Activated CD8-positive, alpha-beta memory T cell treated with anti-CD3 and anti-CD28 coated beads, Interleukin-2, amount 50 U/mL, for 24 hours (primary cell): Measurements from ENCODE around the gene CXCR1.
"Not testable (repeated sequence)": the region's sequence is repeated elsewhere in the genome, so short reads cannot be mapped to it uniquely, and the experiment has no call there.

ENCODE experiments used
- DNase-seq: peaks from one replicate; pipeline ENCODE4 v3.0.0-alpha.2; 2020; ENCODE audit errors: extremely low read depth

The CXCR1 gene

DNA sequence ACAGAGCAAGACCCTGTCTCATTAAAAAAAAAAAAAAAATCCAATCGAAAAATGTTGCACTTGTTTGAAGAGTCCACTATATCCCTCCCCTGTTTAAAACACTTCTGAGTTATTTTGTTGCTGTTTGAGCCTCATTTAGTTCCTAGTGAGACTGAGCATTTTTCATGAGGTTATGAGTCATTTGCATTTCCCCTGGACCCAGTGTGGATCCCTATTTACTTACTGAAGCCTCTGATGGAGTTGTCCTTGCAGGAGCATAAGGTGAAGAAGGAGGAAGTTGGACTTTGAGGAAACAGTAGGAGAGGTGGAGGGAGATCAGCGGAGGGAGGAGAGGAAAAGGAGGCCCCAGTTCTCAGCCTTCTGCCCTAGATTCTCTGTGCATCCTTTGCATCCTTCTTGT is 5.1 kb downstream of the CXCR1 start:
- DNase-seq, result no peak

DNA sequence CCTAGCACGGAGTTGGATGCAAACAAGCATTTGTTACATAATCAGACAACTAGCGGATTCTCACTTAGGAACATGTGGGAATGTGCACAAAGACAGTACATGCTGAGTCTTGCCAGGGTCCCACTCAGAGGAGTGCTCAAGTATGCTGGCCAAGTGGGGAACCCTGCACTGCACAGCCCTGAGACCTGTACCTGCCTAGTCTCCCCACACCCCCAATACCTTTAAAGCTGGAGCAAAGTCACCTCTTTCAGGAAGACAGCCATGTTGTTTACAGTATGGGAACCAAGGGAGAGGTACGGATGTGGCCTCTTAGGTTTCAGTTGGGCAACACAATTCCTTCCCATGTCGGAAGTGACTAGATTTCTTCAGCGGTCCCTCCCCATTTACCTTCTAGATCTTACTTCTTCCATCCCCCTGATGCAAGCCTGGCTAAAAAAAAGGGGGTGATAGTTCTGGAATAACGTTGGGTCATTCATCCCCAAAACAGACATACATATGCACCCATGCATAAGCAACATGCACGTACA is 10.7 kb downstream of the CXCR1 start:
- no peak for DNase-seq

DNA sequence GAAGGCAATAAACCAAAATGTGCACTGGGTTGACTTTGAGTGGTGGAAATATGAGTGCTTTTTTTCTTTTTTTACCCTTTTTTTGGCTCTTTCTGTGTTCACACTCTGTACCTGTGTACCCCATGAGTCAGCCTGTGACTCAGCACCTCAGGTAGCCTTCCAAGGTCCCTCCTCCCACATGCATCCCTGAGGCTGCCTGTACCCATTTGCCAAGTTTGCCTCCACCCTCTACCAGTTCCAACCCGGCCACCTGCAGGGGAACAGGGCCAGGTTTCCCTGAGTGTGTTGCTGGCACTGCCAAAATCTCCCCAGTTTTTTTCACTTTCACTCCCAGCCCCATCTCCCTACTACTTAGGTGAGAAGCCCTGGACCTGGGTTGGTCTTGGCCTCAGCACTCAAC is 14.0 kb downstream of the CXCR1 start:
- DNase-seq, result no peak

DNA sequence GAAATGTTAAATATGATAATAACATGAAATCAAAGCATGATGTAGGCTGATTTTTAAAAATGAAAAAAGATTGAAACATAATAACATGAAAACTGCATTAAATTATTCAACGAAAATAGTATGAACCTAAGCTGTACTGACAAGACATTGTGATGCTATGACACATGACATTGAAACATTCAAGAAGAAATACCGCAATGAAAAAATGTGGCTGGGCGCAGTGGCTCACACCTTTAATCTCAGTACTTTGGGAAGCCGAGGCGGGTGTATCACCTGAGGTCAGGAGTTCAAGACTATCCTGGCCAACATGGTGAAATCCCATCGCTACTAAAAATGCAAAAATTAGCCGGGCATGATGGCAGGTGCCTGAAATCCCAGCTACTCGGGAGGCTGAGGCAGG is 14.6 kb downstream of the CXCR1 start:
- DNase-seq, result no peak

DNA sequence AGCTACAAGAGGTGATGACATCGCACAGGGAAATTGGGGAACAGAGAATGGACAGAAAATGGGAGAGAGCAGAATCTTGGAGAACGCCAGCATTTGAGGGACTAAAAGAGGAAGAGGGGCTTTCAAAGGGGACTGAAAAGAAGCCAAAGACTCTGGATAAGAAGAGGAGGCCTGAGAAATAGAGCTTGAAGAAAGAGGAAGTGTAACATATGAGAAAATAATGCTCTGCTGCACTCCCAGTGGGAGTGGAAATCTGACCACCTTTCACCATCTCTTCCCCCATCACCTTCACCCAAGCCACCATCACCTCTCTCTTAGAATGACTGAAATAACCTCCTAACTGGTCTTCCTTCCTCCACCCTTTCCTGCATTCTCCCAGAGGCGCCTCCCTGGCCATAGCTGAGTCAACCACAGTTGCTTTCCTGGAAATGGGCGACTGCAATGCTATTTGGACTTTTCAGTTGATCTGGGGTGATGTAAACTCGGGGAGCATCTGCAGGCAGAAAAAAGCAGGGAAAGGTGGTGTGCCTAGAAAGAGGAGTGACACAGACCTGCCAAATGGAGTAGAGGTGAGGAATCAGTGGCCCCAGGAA is 16.8 kb downstream of the CXCR1 start:
- DNase-seq, result no peak

DNA sequence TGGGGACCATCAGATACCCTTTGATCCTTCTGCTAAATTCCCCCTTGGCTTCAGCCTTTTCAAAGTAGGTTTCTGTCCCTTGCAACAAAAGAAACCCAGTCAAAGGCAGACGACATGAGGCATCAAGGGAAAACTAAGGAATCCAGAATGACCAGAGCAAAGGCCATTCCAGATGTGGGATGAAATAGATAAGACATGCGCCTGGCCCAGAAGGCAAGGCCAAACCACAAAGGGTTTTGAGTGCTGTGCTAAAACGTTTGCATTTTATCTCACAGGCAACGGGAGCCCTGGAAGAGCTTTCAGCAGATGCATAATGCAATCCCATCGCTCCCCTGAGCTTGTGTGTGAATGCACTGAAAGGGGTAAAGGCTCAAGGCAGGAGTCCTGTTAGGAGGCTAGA is 17.7 kb downstream of the CXCR1 start:
- DNase-seq, result no peak

DNA sequence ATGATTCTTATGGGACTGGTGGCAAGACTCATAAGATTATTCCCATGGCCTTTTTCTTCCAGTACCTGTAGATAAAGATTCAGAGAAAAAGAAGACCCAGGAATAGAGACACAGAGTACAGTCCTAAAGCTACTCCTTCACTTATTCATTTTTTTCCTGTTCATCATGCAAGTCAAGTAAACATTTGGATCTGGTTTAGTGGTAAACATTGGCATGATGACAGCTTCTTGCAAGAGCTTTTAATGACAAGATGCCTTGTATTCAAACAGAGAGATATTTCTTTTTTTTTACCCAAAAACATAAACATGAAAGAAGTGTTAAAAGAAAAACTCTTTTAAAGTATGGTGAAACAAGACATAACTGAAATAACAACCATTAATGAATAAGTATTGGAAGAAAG is 20.7 kb downstream of the CXCR1 start:
- no peak for DNase-seq

DNA sequence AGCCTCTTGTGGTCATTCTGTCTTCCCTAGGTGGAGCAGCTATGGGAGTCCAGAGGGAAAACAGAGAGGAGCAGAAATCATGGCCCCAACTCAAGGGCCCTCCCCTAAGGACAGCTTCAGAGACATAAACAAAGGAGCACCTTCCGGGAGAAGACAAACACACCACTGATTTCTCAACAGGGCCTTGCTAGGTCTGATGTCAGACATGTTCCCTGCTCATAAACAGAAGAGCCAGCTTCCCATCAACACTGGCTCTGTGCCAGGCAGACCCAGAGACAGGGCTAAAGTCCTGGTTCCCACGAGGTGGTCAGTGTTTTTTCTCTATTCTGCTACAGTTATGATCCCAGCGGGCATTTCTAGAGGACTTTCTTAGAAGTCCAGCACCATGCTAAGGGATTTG is 21.6 kb downstream of the CXCR1 start:
- no peak for DNase-seq

DNA sequence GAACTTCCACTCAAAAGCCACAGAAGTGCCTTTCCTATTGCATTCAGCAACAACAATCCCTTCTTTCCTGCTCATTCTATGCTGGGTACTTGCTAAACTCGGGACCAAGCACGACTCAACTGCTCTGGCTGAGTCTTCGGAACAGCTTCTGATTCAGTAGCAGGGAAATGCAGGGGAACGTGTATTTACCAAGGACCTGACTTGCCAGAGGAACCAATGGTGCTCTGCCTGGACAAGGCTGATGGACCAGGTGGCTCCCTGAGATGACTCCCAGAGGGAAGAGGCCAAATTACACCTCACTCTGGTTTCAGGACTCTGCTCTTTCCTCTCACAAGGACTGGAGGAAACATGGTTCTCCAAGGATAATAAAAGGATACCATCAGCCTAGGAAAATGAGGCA is 28.7 kb downstream of the CXCR1 start:
- DNase-seq, result no peak

DNA sequence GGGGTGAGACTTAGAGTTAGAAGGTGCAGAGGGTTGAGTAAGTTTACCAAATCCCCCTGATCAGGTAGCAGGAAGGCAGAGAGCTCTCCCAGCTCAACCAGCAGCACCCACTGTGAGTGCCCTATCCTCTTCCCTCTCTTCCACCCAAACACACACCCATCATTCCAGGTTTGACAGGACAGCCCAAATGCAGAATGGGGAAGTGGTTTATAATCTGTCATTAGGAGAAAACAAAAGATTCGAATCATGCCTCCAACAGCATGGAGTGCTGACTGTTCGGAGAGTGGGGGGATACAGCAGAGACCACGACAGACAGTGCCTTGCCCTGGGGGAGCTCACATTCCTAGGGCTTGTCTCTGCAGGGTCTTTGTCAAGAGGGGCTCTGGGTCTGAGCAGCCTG is 29.2 kb downstream of the CXCR1 start:
- DNase-seq, result no peak

DNA sequence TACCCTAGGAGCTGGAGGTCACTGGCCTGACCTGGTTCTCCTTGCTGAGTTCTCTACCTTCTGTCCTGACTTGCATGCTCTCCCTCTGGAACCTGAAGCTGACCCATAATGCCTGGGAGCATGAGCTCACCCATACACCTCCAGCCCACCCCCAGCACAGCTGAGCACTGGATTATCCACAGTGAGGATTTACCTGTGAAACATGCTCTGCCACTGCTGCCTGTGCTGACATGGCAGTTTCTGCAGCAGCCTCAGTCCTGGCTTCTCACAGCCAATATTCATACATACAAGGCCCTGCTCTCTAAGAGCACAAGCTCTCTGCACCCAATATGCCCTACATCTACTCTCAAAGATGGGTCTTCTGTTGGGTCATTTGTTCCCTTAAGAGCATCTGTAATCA is 35.9 kb downstream of the CXCR1 start:
- no peak for DNase-seq

DNA sequence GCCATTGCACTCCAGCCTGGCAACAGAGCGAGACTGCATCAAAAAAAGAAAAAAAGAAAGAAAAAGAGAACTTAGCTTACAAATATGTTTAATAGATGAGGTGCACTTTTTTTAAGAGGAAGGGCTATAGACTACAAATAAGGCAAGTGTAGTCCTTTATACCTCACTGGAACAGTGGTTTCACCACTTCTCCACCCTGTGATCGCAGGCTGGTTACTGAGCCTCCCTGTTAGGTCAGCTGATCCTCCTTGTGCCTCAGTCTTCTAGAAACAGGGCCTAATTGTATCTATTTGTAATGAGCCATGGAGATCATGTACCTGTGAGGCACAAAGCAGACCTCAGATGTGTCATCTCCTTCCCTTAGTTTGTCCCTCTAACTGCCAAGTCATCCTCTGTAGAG is 36.4 kb downstream of the CXCR1 start:
- no peak for DNase-seq

DNA sequence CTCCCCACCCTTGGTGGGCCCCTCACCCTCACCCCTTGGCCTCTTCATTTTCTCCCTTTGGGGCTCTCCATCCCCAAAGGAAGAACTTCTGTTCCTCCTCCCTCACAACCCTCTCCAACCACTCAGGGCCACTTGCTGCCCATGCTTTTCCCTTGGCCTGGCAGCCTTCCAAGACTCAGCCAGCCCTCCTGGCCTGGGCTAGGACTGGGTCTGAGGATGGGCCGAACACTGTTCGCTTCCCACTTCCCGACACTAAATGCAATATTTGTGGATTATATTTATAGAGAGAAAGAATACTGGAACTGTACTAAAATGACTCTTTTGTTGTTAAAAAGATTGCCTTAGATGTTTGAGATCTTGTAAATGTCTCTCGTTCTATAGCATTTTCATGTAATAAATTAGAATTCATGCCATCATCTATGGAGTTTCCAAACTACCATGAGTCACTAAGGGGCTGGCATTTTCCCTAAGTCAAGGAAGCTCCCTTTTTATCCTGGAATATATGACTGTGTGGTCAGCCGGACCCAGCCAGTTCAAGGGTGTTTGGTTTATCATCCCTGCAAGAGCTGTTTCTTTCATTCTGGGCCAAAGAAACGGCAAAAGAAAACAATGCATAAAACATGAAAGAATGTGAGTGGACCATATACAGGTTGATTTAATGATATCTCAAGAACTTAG is 37.2 kb downstream of the CXCR1 start:
- DNase-seq, result no peak

DNA sequence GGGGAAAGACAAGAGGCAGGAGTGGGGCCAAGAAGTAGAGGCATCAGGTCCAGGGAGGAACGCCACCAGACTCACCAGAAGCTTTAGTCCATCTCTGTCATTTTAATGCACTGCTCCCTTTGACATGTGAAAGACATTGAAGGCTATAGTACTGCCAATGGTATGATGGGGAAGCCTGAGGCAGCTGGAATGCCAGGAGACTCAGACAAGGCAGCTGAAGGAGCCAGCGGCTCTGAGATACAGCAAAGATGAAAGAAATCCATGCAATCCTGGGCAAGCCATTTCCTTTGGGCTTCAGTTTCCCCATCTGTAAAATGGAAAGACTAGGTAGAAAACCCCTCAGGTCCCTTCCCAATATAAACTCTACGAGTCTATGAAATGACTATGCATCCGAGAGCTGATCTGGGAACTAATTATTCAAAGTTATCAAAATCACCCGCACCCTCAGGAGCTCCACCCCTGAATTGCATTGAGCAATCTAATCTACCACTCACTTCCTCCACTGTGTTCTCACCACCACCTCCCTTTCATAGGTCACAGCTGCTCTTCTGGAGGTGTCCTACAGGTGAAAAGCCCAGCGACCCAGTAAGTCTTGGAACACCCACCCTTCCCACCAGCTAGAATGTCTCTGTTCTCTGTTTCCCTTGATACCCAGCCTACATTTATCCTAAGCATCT is 37.8 kb downstream of the CXCR1 start:
- DNase-seq, result no peak

DNA sequence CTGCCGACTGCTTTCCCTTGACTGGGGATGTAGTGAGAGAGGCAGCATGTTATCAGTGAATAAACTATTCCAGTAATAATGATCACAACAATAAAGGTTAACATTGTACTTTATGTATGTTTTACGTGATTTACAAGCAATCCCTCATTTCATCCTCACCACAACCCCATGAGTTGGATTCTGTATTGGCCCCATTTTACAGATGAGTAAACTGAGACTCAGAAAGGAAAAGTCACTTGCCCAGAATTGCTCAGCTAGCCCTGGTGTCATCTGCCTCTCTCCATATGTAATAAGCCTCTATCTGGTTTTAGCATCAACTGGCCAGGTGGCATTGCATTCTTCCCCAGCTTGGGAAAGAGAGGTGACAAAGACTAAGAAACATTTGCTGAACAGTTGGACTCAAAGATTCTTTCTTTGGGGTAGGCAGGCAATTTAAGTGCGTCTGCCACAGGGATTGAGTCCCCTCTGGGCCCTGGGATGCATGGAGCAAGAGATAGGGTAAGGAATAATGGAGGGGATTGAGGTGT is 38.8 kb downstream of the CXCR1 start:
- DNase-seq, result no peak

DNA sequence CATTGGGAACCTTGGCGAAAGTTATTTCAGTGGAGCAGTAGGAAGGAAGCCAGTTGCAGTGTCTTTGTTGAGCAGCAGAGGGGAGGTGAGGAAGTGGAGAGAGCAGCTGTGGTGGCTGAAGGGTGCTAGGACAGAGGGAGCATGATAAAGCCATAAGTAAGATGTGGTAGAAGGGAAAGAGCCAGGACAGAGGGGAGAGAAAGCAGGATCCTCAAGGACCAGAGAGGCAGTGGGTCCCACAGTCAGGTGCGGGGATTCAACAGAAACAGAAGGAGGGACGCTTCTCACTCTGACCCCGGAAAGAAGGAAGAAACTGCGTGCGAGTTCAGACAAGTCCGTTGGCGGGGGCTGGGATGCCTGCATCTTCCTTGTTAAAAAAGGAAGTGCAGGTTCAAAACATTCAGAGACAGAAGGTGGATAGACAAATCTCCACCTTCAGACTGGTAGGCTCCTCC is 41.1 kb downstream of the CXCR1 start, which contains the start of gene CXCR2:
Gene CXCR2, plus strand, starts transcription at position 403 of the 455 bp plus-strand sequence. CDS start 8,774 bp downstream, outside the sequence.
- DNase-seq, result no peak

DNA sequence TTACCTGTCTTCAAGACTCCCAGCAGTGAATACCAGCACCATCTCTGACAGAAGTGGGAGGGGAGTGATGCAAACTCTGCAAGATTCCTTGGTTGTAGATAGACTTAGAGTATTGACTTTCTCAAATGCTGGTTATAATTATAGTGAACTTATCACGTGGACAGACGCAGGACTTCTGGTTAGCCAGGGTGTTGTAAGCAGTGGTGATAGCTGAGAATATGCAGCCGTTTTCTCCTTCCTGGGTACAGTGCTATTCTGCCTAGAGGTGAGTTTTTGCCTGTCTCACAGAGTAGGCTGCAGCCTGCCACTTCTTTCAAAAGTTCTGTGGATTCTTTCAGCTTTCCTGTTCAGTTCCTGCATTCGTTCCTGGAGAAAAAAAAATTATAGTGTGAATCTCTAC is 41.7 kb downstream of the CXCR1 start:
- no peak for DNase-seq

DNA sequence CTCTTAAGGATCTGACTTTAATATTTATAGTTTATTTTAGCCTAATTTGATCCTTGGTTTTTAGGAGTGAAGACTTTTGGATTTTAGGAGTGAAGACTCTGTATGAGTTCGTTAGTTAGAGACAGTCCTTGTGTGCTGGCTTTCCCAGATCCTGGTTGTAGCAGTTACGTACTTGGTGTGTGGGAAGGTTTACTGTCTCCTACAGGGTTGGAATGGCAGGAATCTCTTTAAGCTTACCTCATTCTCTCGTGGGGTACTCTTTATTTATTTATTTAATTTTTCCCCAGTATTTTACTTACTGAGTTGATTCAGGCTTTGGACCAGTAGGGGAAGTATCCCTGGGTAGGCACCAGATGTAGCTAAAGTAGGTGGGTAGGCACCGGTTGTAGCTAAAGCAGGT is 42.8 kb downstream of the CXCR1 start:
- no peak for DNase-seq

DNA sequence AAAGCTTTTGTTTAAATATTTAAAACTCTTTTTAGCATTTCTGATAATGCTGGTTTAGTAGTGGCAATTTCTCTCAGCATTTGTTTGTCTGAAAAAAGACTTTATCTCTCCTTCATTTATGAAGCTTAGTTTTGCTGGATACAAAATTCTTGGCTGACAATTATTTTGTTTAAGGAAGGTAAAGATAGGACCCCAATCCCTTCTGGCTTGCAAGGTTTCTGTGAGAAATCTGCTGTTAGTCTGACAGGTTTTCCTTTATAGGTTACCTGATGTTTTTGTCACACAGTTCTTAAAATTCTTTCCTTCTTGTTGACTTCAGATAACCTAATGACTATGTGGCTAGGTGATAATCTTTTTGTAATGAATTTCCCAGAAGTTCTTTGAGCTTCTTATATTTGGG is 44.5 kb downstream of the CXCR1 start:
- DNase-seq, result not testable (repeated sequence)

DNA sequence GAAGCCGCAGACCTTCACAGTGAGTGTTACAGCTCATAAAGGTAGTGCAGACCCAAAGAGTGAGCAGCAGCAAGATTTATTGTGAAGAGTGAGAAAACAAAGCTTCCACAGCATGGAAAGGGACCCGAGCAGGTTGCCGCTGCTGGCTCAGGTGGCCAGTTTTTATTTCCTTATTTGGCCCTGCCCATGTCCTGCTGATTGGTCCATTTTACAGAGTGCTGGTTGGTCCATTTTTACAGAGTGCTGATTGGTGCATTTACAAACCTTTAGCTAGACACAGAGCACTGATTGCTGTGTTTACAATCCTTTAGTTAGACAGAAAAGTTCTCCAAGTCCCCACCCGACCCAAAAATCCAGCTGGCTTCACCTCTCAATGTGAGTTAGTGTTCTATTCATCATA is 45.0 kb downstream of the CXCR1 start:
- not testable (repeated sequence) for DNase-seq
